KMS-11 (cell line): ENCODE data around the gene JAG1.

Experiments used
- H2AFZ ChIP-seq: fragments of 200-600 bp; sonication (generic); 2 replicates; pipeline ENCODE4 v1.6.1; 2016; ENCODE audit warnings: antibody characterized with exemption, mixed run types, low read depth
- H3K27ac ChIP-seq: fragments of 200-600 bp; sonication (generic); 2 replicates; pipeline ENCODE4 v1.6.1; 2016; ENCODE audit warnings: mild to moderate bottlenecking, mixed run types
- H3K27me3 ChIP-seq: fragments of 200-600 bp; sonication (generic); 2 replicates; pipeline ENCODE4 v1.6.1; 2017; ENCODE audit warnings: mild to moderate bottlenecking, low read depth, mixed run types, moderate library complexity; ENCODE audit not compliant: insufficient read depth
- H3K36me3 ChIP-seq: fragments of 200-600 bp; sonication (generic); 2 replicates; pipeline ENCODE4 v1.6.1; 2017; ENCODE audit warnings: mild to moderate bottlenecking, mixed run types; ENCODE audit not compliant: insufficient read depth
- H3K4me1 ChIP-seq: fragments of 200-600 bp; sonication (generic); 2 replicates; pipeline ENCODE4 v1.6.1; 2016; ENCODE audit warnings: mild to moderate bottlenecking, low read depth, mixed run types; ENCODE audit not compliant: poor library complexity, severe bottlenecking
- H3K4me2 ChIP-seq: fragments of 200-600 bp; sonication (generic); 2 replicates; pipeline ENCODE4 v1.7.0; 2016; ENCODE audit warnings: mild to moderate bottlenecking, mixed run types
- H3K4me3 ChIP-seq: fragments of 200-600 bp; sonication (generic); IDR thresholded peaks from 2 replicates; pipeline ENCODE4 v1.6.1; 2017; ENCODE audit warnings: low read depth, low read length, mixed read lengths; ENCODE audit not compliant: insufficient read depth
- H3K79me2 ChIP-seq: fragments of 200-600 bp; sonication (generic); 2 replicates; pipeline ENCODE4 v1.6.1; 2016; ENCODE audit warnings: low read depth, mixed run types; ENCODE audit not compliant: insufficient read depth
- H3K9ac ChIP-seq: fragments of 200-600 bp; sonication (generic); 2 replicates; pipeline ENCODE4 v1.6.1; 2016; ENCODE audit warnings: mild to moderate bottlenecking, mixed run types
- H4K20me1 ChIP-seq: fragments of 200-600 bp; sonication (generic); 2 replicates; pipeline ENCODE4 v1.6.1; 2016; ENCODE audit warnings: mild to moderate bottlenecking, mixed run types; ENCODE audit not compliant: insufficient read depth
- TF ChIP-seq, protein P1 (sequence below): fragments of 200-600 bp; sonication (generic); conservative IDR thresholded peaks from 2 replicates; pipeline ENCODE4 v1.6.1; 2017; ENCODE audit warnings: low read depth, mild to moderate bottlenecking, antibody characterized with exemption, low read length, moderate library complexity, mixed read lengths

Gene JAG1

DNA sequence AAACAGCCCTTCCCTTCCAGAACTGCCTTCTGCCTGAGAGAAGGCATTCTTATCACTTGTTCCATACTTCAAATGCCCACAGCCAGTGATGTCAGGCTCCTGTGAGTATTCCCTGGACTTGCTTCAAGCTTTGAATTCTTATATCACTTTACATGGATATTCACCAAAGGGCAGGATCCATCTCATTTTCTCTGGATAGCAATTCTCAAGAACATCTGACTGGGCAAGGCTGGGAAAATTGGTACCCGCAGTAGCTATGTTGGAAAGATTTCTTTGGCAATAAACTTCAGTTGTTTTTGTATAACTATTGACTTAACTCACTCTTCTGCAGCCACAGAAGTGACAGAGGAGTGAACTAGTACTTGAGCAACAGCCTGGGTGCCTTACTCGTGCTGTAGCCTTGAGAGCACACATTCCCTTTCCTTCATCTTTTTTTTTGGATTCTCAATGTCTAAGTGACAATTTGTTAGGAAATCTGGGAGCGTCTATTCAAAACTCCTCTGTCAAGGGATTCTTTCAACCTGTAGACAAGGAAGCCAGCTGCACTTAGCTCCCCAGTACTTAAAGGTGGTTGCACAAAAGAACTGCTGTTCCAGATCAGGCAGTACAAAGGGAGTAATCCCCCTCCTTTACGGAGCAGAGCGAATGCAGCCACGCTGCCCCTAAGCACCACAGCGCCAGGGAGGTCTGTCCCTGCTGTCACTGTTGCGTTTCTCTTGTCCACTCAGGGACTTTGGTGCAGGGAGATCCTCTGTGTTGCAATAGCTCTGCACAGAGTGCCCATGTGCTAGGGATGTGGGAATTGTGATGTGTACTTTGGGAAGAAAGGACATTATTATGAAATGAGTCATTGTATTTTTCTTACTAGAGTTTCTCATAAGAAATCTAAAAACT, 69.6 kb downstream of the JAG1 start:
- Histone ChIP-seq H3K4me2 (no peak overlapping the region), H4K20me1 (no peaks in the 10 kb centered on the region), H3K36me3 (no peaks in the 10 kb centered on the region), H3K27me3 (no peaks in the 10 kb centered on the region), H3K9ac (no peak overlapping the region), H3K27ac (no peak overlapping the region), H3K4me1 (no peaks in the 10 kb centered on the region), H2AFZ (no peak overlapping the region), H3K4me3 (no peak overlapping the region), H3K79me2 (no peaks in the 10 kb centered on the region)
- TF ChIP-seq, protein P1, sequence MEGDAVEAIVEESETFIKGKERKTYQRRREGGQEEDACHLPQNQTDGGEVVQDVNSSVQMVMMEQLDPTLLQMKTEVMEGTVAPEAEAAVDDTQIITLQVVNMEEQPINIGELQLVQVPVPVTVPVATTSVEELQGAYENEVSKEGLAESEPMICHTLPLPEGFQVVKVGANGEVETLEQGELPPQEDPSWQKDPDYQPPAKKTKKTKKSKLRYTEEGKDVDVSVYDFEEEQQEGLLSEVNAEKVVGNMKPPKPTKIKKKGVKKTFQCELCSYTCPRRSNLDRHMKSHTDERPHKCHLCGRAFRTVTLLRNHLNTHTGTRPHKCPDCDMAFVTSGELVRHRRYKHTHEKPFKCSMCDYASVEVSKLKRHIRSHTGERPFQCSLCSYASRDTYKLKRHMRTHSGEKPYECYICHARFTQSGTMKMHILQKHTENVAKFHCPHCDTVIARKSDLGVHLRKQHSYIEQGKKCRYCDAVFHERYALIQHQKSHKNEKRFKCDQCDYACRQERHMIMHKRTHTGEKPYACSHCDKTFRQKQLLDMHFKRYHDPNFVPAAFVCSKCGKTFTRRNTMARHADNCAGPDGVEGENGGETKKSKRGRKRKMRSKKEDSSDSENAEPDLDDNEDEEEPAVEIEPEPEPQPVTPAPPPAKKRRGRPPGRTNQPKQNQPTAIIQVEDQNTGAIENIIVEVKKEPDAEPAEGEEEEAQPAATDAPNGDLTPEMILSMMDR: no peak

DNA sequence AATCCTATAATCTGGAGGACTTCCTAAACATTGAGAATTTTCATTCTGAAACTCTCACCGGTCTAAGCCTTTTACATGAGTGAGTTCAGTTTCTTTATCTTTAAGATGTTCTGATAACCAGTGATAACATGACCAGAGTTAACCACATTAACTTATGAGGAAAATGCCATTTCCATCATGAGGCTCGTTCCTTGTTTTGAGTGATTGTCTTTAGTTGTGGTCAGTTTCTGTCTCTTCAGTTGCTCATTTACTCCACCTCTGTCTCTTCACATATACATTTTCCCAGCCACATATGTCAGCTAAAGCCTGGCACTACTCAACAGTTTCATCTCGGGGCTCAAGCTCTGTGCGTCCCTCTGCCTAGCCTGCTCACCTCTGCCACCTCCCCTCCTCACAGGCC, 70.4 kb downstream of the JAG1 start:
- Histone ChIP-seq H3K27ac (no peak overlapping the region), H3K4me1 (no peaks in the 10 kb centered on the region), H4K20me1 (no peaks in the 10 kb centered on the region), H3K9ac (no peak overlapping the region), H3K27me3 (no peaks in the 10 kb centered on the region), H3K36me3 (no peaks in the 10 kb centered on the region), H3K4me2 (no peak overlapping the region), H3K4me3 (no peak overlapping the region), H3K79me2 (no peaks in the 10 kb centered on the region), H2AFZ (no peak overlapping the region)
- TF ChIP-seq, protein P1: no peak

DNA sequence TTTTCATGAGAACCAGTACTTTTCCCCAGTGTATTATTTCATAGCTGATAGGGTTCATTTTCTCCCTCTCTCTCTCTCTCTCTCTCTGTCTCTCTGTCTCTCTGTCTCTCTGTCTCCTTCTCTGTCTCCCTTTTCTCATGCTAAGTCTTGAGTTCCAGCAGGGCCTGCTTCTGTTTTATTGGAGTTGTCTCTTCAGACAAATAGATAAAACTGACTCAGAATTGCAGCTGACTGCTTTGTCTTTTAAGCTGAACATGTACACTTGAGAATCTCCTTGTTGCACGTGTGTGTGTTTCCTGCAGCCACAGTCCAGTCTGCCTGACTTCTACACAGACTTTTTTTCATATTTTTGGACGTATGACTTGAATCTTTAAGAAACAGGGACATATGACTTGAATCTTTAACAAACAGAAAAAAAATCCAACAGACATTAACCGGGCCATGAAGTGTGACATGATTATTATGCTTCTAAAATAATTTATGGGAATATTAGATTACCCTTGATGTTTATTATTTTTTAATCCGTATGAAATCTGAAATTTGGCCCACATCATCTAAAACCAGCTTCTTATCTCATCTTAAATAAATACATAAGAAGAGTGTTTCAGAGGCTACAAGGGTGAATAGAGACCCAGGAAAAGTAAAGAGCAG, 71.5 kb downstream of the JAG1 start:
- Histone ChIP-seq H3K79me2 (no peaks in the 10 kb centered on the region), H3K27me3 (no peaks in the 10 kb centered on the region), H3K4me3 (no peak overlapping the region), H3K36me3 (no peaks in the 10 kb centered on the region), H3K4me1 (no peaks in the 10 kb centered on the region), H3K27ac (no peak overlapping the region), H4K20me1 (no peaks in the 10 kb centered on the region), H3K4me2 (no peak overlapping the region), H2AFZ (no peak overlapping the region), H3K9ac (no peak overlapping the region)
- TF ChIP-seq, protein P1: no peak

DNA sequence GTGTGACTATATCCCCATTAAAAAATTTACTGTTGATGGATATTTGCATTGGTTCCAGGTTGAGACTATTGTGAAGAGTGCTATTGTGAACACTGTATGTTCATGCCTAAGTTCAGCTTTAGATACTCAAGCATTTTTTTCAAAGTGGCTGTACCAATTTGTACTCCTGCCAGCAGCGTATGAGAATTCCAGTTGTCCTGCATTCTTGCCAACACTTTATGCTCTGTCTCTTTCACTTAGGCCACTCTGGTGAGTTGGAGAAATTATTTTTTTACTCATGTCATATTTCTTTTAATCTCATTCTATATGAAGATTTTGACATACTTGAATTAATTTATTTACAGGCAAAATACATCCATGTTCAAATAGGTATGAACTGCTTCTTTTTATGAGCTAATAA, 76.2 kb downstream of the JAG1 start:
- no peak overlapping the region for H3K4me3 ChIP-seq
- no peak overlapping the region for H3K9ac ChIP-seq
- H3K36me3 ChIP-seq: no peaks in the 10 kb centered on the region
- no peak overlapping the region for H2AFZ ChIP-seq
- no peaks in the 10 kb centered on the region for H3K79me2 ChIP-seq
- H3K27ac ChIP-seq: no peak overlapping the region
- TF ChIP-seq, protein P1: no peak
- no peaks in the 10 kb centered on the region for H4K20me1 ChIP-seq
- H3K27me3 ChIP-seq: no peaks in the 10 kb centered on the region
- H3K4me2 ChIP-seq: no peak overlapping the region
- H3K4me1 ChIP-seq: no peaks in the 10 kb centered on the region
